NCI-H1436 (cell line): ENCODE measurements around the gene SLC9A7.

Experiments
- DNase-seq: peaks from one replicate; lab custom pipeline; 2025; lab: John Stamatoyannopoulos, UW

SLC9A7 gene

GRCh38 chrX:46602468-46603102 is 156.3 kb downstream of the SLC9A7 start:
- DNase-seq = no peak

GRCh38 chrX:46601283-46601682 is 157.6 kb downstream of the SLC9A7 start:
- no peak for DNase-seq

DNA sequence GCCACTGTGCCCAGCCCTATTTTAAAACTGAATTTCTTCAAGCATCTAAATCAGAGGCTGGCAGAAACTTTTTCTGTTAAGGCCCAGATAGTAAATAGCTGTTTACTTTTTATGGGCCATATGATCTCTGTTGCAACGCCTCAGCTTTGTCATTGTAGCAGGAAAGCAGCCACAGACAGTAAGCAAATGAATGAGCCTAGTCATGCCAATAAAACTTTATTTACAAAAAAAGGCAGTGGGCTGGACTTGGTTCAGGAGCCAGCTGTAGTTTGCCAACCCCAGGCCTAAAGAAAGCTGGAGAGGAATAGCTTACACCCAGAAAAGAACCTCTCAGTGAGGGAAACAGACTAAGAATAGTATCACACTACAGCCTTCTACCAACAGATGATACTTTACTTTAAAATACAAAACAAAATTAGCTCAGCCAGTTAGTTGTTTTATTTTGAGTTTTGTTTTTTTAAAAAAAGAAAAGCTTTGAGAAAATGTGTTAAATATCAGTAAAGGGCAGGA is 159.8 kb downstream of the SLC9A7 start:
- DNase-seq = no peak

DNA sequence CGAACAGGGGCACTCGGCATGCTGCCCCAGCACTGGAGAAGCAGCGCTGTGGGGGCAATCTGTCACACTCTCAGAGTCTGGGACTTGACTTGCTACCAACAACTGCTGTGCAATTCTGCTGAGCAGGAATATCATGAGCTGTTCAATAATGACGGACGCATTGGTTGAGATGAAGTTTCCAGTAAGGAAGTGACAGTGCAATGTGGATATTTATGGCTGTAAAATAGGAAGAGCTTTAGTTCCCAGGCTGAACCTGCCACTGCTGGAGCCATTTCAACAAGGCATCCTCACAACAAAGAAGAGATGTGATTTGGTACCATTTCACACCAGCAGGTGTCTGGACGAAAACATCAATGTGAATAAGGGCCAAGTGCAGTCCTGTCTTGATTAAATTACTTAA is 161.1 kb downstream of the SLC9A7 start:
- DNase-seq = no peak

GRCh38 chrX:46597208-46597607 is 161.7 kb downstream of the SLC9A7 start:
- no peak for DNase-seq

GRCh38 chrX:46595084-46595483 is 163.8 kb downstream of the SLC9A7 start:
- no peak for DNase-seq

- DNase-seq = no peak
Measured at GRCh38 chrX:46589977-46590723, 168.8 kb downstream of the SLC9A7 start.

- no peak for DNase-seq
Measured at GRCh38 chrX:46588263-46588662, 170.7 kb downstream of the SLC9A7 start.

DNA sequence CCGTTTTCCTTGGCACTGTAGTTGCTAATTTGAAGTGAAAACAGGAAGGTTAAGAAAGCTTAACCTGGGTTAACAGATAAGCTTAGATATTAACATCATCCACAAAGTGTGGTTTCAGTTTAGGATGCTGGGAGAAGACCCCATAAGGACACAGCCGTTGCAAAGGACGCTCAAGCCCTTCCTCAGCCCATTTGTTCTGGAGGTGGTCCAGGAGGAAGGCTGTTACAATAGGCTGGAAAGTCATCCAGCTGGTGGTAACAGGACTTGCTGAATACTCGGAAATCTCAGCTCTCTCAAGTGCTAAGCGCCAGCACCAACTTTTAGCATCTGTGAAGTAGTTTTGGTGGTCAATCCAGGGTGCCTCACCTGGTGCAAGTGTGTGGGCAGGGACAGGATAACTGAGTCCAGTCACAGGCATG is 171.2 kb downstream of the SLC9A7 start:
- DNase-seq = no peak

GRCh38 chrX:46587158-46587557 is 171.8 kb downstream of the SLC9A7 start:
- no peak for DNase-seq

GRCh38 chrX:46584736-46585135 is 174.2 kb downstream of the SLC9A7 start:
- no peak for DNase-seq

GRCh38 chrX:46582966-46583365 is 176.0 kb downstream of the SLC9A7 start:
- no peak for DNase-seq

DNA sequence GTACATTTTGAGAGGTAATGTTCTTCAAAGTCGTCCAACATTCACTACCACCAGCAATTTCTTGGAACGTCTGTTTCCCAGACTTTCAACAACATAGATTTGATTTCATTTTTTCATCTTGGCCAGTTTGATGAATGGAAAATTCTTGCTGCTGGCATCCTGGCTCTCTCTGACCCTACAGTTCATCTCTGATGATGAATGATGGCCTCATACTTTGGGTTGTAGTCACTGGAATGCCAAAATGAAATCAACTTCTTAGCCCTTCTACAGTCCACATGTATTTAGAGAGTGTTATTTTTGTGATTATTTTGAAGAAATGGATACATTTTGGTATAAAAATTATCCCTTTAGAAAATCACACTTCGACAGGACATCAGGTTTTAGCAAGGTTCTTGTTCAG is 176.6 kb downstream of the SLC9A7 start:
- DNase-seq = no peak

GRCh38 chrX:46580613-46581012 is 178.3 kb downstream of the SLC9A7 start:
- no peak for DNase-seq

- DNase-seq = no peak
Measured at GRCh38 chrX:46579250-46579649, 179.7 kb downstream of the SLC9A7 start.

DNA sequence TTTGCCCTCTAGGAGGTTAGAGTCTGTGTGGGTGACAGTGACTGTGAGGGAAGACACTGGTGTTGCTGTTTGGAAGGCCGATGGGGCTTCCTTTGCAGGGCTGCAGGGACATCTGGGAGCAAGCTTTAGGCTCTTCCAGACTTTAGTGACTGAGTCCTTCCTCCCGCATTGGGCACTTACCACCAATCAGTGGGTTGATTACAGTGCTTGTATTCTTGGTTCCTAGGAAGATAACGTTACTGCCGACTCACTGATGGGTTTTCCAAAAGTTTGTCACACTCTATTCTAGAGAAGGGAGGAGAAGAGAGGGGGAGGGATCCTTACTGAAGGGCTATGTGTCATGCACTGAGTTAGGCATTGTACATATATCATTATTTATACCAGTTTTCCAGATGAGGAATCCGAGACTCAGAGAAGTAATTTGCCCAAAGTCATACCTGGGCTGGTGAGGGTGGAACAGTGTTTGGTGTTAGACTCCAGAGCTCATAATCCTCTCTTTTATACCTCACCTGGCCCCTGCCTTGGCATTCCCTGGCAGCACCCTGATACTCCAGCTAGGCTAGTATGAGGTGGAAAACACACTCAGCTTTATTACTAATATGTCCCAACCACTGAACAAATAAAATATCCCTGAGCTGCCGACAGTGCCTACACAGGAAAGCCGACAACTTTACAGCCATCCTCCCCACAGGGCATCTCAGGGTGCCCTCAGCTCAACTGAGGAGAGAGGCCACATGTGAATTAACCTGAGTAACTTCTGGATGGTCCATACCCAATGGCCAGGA is 181.5 kb downstream of the SLC9A7 start:
- no peak for DNase-seq

GRCh38 chrX:46576458-46576857 is 182.5 kb downstream of the SLC9A7 start:
- DNase-seq = no peak

DNA sequence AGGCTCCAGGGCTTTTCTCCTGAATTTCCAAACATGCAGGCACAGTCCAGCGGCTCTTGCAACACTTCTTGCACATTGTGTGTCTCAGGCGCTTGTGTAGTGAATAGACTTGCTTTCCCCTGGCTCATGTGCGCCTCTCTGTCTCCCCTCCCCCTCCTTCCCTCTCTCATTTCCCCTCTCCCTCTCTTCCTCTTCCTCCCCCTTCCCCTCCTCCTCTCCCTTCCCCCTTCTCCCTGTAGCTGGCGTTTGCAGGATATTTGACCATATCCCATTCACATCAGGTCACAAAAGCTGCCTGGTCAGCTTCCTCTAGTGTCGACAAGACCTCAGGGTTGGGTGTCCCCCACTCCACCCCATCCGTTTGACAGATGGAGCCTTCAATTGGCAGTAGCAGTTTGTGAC is 182.9 kb downstream of the SLC9A7 start:
- no peak for DNase-seq

GRCh38 chrX:46575586-46575985 is 183.3 kb downstream of the SLC9A7 start:
- DNase-seq = no peak

DNA sequence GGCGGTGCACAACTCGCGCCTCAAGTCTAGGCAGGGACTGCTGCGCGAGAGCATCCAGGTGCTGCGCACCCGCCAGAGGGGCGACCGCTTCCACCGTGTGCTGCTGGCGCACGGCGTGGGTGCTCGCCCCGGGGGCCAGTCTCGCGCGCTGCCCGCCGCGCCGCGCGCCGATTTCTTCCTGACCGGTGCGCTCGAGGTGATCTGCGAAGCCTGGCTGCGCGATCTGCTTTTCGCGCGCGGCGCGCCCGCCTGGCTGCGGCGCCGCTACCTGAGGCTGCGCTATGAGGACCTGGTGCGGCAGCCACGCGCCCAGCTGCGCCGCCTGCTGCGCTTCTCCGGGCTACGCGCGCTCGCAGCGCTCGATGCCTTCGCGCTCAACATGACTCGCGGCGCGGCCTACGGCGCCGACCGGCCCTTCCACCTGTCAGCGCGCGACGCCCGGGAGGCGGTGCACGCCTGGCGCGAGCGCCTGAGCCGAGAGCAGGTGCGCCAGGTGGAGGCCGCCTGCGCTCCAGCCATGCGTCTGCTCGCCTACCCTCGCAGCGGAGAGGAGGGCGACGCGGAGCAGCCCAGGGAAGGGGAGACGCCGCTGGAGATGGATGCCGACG is 184.0 kb downstream of the SLC9A7 start:
- no peak for DNase-seq

- peak; percentile 34 for DNase-seq
Measured at GRCh38 chrX:46573892-46574773, 184.8 kb downstream of the SLC9A7 start.
